ENCODE measurements around the gene CACNA2D2.

GRCh38 chr3:50484722-50485121 is 18.7 kb downstream of the CACNA2D2 start:
- TF ChIP-seq CTCF (IDR thresholded peaks at IDR 0.05) = no peak
- TF ChIP-seq POLR2A (IDR thresholded peaks at IDR 0.05) = no peak

All from heart left ventricle (tissue), 13 donors.